HL-60 (cell line): ENCODE data around the gene CAP1.
A peak's percentile ranks its signal among the peaks of the same experiment; 100 is the strongest.

ENCODE experiments used
- DNase-seq, 2 experiments: peaks; one replicate each; pipeline ENCODE4 v3.0.0-alpha.2; 2010 to 2020; ENCODE audit warnings: low read depth in 1 of 2, low spot score in 1 of 2
- H3K27ac ChIP-seq: fragments of 250-450 bp; sonication (Bioruptor Pico); replicated peaks from 2 replicates; pipeline ENCODE4 v1.5.1; 2020; ENCODE audit warnings: mild to moderate bottlenecking, moderate library complexity
- H3K27me3 ChIP-seq: fragments of 250-450 bp; sonication (Bioruptor Pico); 2 replicates; pipeline ENCODE4 v1.5.1; 2021; ENCODE audit warnings: mild to moderate bottlenecking, moderate library complexity; ENCODE audit not compliant: insufficient read depth, poor library complexity, severe bottlenecking
- H3K4me3 ChIP-seq: replicated peaks from 2 replicates; pipeline ENCODE4 v1.5.1; 2011; ENCODE audit warnings: mild to moderate bottlenecking, control low read depth, low read length; ENCODE audit not compliant: insufficient read depth
- CTCF ChIP-seq: IDR thresholded peaks from one replicate; pipeline ENCODE4 v1.5.1; 2011; ENCODE audit warnings: low read length, control low read depth, inconsistent platforms; ENCODE audit not compliant: insufficient read depth
- GABPA ChIP-seq: IDR thresholded peaks from 2 replicates; pipeline ENCODE4 v1.6.1; 2012; ENCODE audit warnings: low read depth
- POLR2AphosphoS5 ChIP-seq: IDR thresholded peaks from 2 replicates; pipeline ENCODE4 v1.6.1; 2012; ENCODE audit warnings: low read depth
- REST ChIP-seq: IDR thresholded peaks from 2 replicates; pipeline ENCODE4 v1.6.1; 2012; ENCODE audit warnings: low read depth; ENCODE audit not compliant: insufficient replicate concordance
- SPI1 ChIP-seq: IDR thresholded peaks from 2 replicates; pipeline ENCODE4 v1.6.1; 2012; ENCODE audit warnings: low read depth, mild to moderate bottlenecking, borderline replicate concordance

The CAP1 gene

GRCh38 chr1:40056519-40057309, 16.2 kb downstream of the CAP1 start:
- no peak for TF ChIP-seq GABPA
- no peak for TF ChIP-seq POLR2AphosphoS5
- TF ChIP-seq CTCF: no peak
- TF ChIP-seq REST: no peak
- TF ChIP-seq SPI1: no peak
- H3K27ac ChIP-seq: peak overlapping the region; percentile 78
- H3K4me3 ChIP-seq: no peak overlapping the region
- no peaks in the 10 kb centered on the region for H3K27me3 ChIP-seq
- DNase-seq: no peak

- Histone ChIP-seq H3K27me3 (no peaks in the 10 kb centered on the region), H3K27ac (peak overlapping the region; percentile 78), H3K4me3 (no peak overlapping the region)
- no peak for TF ChIP-seq REST
- no peak for TF ChIP-seq POLR2AphosphoS5
- no peak for TF ChIP-seq GABPA
- DNase-seq: no peak
Observed at GRCh38 chr1:40057310-40058030, 16.9 kb downstream of the CAP1 start.

- no peak for DNase-seq
- no peak for TF ChIP-seq POLR2AphosphoS5
- TF ChIP-seq SPI1: no peak
- no peak for TF ChIP-seq CTCF
- TF ChIP-seq REST: no peak
- no peak for TF ChIP-seq GABPA
- Histone ChIP-seq H3K27ac (peak overlapping the region; percentile 78), H3K4me3 (no peak overlapping the region), H3K27me3 (no peaks in the 10 kb centered on the region)
Observed at GRCh38 chr1:40058097-40058452, 17.5 kb downstream of the CAP1 start.
